GM18858 (cell line): ENCODE results near the gene SRSF4.
"Not testable (repeated sequence)": the region's sequence is repeated elsewhere in the genome, so short reads cannot be mapped to it uniquely, and the experiment has no call there.

Experiments used
- ATAC-seq: cut with Tn5 transposase; IDR thresholded peaks from one replicate; pipeline ENCODE4 v1.9.1; 2021; ENCODE audit not compliant: unreplicated experiment

SRSF4 gene

DNA sequence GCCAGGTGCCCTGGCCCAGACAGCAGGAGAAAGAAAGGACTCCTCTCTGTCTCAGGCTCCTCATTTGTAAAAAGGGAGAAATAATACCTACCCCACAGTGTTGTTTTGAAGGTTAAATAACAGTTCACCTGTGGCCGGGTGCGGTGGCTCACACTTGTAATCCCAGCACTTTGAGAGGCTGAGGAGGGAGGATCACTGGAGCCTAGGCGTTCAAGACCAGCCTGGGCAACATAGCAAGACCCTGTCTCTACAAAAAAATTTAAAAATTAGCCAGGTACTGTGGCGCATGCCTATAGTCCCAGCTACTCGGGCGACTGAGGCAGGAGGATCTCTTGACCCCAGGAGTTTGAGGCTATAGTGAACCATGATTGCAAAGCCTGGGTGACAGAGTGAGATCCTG is 55.5 kb downstream of the SRSF4 start:
- no peak for ATAC-seq

DNA sequence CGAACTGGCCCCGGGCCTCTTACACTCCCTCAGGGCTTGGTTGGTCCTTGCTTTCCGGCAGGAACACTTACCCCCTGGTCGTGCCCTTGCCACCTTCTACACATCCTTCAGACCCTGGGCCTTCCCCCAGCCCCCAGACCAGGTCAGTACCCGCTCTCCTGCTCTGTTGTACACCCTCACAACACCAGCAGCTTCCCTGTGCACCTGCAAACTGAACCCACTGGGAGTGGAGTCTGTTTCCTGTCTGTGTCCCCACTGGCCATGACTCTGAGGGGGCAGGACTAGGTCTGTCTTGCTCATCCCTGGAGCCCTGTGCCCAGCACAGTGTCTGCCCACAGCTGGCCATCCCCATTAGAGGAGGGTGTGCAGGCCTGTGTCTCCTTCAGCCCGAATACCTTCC is 55.9 kb downstream of the SRSF4 start:
- no peak for ATAC-seq

DNA sequence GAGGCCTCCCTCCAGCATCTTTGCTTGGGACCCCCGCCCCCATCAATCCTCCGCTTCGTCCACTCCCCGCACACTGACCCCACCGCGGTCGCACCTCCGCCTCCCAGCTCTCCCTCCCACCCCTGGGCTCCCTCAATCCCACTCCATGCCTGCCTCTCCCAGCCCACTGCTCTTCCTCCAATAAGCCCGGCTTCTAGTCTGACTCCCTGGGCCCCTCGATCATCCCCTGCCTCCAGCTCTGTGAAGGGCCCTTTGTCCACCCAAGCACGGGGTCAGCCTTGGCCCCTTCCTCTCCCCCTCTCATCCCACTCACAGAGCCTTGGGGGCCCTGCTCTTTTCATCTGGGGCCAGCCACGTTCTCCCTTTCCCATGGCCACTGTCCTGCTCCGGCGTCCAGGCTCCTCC is 56.5 kb downstream of the SRSF4 start:
- ATAC-seq, result no peak

DNA sequence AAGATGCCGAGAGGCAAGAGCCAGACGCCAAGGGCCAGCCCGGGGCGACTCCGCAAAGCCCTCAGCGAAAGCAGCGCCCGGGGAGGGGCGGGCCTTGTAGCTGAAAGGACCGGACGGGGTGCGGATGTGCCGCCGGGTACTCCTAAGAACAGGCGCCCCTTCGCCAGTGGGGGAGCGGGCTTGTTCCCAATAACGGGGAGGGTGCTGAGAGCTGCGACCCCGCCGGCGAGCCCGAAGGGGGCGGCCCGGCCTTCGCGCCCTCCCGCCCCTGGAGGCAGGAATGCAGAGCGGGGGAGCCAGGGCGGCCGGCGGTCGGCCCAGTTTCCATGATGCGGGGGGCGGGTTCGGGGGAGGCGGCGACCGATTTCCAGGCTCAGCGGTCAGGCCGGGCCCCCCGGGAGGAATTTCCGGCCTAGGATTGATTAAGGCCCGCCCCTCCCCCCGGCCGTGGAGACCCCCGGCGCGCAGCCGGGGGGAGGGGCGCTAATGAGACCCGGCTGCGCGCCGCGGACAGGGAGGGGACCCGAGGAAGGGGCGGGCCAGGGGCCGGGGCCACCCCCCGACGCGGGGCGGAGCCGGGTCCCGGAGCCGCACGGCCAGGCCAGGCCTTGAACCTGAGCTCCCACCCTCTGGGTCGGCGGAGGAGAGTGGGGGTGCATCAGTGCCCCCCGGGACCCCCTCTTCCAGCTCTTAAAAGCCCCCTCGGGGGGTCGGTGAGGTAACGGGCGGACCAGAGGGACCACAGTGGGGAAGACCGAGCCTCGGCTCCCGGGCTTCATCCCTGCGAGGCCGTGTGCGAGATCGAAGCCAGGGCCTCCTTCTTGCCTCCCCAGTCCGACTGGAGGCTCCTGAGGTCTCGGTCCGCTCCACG is 57.1 kb downstream of the SRSF4 start:
- ATAC-seq, result no peak

DNA sequence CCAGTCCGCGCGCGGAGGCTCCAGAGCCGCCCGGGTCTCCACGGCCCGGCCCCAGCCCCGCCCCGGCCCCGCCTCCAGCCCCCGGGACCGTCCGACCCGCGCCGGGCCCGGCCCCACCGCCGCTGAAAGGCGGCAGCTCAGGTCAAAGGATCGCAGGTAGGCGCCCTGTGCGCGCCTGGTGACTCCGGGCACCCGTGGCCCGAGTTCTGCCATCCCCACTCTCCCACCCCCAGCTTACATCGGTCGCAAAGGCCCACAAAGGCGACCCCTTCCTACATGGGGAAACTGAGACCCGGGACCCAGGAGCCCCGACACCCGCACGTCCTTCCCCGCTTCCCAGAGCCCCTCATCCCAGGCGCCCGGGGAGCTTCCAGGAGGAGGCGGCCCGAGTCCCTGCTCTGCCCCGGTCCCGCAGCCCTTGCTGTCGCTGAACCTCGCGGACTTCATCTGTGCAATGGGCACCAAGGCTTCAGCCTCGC is 57.8 kb downstream of the SRSF4 start, which contains the start of gene TMEM200B:
TMEM200B (minus strand) TSS at position 17 of the 479 bp plus-strand sequence. CDS start 2,075 bp downstream, outside the sequence.
- ATAC-seq, result no peak

DNA sequence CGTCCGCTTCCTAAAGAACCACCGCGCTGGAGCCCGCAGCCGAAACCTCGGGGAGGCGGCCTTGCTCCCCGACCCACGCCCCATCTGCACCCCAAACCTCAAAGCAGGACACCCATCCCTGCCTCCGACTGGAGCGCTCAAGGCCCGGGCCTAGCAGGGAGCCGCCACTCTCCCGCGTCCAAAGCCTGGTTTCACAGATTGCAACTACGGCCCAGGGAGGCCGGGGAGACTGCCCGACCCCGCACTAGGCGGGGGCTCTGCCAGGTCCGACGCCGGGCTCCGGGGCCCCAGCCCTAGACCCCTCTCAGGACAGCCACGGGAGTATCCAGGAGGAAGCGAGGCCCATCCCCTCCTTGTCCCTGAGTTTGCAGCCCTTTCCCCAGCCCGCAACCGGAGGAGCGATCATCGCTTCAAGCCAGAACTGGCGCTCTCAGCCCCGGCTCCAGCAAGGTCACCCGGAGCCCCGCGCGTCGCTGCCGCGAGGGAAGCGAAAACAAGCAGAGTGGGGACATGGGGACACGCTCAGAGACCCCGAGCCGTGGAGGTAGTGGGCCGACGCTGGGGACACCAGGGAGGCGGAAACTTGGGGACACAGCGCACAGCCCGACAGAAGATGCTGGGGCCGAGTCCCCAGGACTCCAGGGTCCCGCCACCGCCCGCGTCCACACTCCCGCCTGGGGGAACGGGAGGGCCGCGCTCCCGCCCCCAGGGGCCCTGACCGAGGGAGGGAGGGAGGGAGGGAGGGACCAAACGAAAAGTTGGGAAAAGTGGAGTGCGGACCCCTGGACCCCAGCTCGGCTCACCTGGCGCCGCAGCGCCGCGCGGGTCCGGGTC is 58.4 kb downstream of the SRSF4 start:
- ATAC-seq, result no peak

DNA sequence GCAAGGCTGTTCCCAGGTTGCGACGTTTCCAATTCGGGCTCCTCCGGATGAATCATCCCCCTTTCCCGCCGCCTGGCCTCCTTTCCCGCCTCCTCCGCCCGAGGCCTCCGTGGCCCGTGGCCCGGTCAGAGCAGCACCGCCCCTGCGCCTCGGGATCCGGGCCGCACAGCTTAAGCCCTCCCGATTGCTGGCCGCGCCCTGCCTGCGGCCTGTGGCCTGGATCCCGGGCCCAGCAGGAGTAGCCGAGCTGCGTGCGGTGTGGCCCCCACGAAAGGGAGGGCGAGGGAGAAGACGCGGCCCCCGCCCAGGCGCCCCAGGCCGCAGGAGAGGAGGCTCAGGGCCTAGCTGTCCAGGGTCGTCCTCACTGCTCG is 59.0 kb downstream of the SRSF4 start:
- no peak for ATAC-seq

DNA sequence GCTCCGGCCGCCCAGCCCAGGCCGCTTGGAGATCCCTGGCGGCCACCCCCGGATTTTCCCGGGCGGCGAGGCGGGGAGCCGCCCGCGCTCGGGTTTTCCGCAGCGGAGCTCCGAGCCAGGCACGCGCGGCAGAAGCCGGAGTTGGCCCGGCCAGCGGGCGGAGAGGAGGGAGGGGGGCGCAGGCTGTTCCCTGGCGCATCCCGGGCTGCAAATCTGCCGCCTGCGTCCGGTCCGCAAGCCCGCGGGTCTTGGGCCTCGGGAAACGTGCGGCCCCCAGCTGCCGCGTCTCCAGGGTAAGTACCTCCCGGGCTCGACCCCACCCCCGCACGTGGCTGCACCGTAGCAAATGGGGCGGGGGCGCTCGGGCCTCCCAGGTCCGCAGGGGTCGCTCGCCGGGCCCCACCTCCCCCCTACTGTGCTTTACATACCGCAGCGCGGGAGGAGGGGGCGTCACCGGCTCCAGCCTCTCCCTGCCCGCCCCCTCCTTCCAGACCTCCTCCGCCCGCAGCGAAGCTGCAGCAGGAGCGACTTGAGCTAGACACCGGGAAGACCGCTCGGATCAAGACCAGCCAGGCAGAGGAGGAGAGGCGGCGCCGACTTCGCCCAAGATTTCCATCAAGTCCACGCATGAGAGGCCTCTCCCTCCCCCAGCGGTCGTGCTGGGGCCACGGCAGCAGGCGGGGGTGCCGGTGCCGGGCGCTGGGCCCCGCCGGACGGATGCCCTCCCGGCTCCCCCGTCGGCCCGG is 59.6 kb downstream of the SRSF4 start:
- no peak for ATAC-seq

DNA sequence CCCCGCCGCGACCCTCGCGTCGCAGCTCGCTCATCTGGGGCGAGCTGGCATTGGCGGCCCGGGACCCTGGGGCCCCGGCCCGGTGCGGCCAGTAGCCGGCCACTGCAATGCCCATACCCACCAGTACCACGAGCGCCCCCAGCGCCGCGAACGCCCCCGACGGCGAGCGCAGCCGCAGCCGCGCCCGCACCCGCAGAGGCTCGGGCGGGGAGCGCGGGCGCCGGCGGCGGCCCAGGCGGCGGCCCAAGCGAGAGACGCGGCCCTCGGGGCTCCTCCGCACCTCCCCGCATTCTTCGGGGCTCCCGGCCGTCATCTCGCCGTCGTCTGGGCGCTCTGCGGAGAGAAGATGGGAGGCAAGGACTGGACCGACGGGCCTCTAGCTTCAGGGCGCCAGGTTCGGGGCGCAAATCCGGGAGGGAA is 60.2 kb downstream of the SRSF4 start:
- ATAC-seq, result no peak

DNA sequence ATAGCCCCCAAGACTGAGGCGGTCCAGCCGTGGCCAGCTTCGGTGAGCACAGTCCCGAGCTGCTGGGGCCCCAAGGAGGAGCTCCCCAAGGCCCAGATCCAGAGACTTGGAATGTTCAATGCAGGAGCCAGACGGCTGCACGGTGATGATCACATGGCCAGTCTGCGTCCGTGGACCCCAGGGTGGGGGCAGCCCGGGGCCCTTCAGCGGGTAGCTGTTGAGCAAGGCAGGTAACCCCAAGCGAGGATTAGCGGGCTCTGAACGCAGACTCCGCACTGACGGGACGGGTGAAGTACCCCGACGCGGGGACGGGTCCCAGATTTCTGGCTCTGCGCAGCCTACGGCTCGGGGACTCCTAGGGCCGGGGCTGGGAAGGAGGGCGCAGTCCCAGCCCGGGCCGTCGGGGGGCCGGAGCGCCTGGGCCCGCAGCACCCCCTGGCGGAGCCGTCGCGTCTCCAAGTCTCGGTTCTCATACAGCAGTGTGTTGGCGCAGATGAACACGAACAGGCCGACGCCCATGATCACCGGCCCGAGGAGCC is 60.7 kb downstream of the SRSF4 start:
- no peak for ATAC-seq

DNA sequence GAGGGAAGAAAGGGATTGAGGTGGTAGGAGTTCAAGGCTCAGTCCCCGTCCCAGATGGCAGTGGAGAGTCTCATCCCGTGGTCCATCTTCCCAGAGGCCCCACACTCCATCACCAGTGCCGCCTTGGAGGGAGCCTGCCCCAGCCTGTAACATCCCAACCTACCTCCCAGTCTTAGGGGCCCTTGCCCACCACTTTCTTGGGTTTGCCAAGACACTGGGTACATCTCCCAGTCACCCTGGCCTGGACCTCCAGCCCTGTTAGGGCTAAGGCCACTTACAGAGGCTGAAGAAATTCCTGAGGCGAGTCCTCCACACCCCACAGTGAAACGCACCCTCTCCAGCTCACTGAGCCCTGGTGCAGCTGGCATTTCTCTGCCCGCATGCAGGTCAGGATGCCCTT is 61.3 kb downstream of the SRSF4 start:
- ATAC-seq, result no peak

DNA sequence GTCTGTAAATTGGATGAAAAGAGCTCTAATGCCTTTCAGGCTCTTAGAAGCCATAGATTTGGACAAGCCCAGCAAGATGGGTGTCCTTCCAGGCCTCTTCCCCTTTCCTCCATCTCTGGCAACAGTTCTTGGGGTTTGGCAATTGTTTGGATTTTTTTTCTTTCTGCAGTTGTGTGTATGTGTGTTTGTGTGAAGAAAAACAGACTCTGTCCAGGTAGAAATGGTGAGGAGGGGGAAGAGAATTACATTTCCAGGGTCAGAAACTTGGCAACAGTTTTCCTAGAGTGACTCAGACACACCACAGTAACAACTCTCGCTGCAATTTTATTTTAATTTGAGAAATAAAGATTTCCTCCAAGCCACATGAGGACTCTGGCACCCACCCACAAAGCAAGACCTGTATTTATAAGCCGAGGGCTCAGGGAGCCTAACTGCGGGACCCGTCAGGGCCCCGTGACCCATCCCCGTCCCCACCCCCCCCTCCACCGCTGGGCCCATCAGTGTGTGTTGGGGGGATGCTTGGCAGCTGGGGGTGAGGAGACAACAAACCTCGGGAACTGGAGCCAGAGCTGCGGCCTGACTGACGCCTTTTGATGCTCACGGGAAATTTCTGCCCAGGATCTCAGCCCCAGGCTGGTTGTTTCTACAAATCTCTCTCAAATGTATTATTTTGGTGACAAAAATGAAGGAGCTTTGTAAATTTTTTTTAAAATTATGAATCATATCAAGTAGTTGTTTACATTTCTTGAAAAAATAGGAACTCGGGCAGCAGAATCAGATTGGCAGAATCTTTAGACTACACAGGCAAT is 62.4 kb downstream of the SRSF4 start:
- ATAC-seq, result no peak

DNA sequence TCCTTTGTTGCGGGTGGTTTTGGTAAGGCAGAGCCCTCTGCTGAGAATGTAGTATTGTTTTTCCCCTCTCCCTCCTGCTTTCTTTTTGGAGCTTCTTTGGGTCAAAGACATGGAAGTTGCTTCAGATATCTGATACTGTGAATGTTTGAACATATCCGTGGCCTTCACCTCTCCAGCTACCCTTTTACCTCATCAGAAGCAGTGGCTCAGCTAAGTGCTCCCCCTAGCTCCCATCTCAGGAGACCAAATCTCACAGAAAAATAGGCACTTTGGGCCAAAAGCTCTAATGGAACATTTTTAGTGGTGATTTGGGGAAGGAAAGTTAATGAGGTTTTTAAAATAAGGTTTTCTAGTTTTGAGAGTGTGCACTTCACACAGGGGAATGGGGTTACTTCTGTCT is 64.3 kb downstream of the SRSF4 start:
- no peak for ATAC-seq

DNA sequence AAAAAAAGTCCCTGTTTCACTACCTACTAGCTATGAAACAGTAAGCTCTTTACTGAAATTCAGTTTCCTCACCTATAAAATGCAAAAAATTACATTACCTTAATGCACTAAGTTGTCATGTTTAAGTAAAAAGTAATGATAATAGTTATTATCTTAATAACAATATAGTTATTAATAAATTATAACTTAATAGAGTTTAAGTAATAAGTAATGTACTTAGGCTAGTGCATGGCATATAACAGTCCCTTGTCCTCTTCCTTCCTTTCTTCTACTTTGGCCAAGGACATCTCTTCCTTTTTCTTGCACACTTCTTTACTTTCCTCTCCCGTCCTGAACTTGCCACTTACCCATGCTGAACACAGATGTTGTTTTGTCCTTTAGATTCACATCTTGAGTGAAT is 67.0 kb downstream of the SRSF4 start:
- ATAC-seq, result no peak

DNA sequence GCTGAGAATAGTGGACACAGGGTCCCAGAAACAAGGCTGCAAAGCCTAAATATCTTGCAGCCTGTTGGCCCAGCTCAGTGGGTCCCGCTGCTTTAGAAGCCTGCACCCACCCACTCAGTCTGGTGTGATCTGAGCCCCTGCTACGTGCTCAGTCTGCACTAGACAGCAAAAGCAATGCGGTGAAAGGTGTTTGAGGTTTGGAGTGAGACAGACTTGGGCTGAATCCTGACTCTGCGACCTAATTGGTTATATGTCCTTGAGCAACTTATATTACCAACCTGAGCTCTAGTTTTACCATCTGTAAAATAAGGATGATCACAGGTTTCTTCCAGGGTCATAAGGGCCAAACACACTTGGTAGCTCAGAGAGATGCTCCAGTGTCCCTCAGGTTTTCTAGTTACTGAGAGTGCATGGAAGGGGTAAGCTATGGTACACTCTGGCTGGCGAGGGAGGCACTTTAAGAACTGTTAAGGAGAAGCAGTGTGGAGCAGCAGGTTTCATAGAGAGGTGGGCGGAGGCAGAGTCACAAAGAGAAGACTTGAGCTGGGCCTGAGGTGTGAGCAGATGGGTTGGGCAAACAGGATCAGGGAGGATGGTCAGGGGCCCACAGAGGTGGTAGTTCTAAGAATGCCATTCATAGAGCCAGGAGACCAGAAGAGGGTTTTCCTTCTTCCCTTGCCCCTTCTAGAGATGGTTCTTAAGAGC is 68.1 kb downstream of the SRSF4 start:
- no peak for ATAC-seq

DNA sequence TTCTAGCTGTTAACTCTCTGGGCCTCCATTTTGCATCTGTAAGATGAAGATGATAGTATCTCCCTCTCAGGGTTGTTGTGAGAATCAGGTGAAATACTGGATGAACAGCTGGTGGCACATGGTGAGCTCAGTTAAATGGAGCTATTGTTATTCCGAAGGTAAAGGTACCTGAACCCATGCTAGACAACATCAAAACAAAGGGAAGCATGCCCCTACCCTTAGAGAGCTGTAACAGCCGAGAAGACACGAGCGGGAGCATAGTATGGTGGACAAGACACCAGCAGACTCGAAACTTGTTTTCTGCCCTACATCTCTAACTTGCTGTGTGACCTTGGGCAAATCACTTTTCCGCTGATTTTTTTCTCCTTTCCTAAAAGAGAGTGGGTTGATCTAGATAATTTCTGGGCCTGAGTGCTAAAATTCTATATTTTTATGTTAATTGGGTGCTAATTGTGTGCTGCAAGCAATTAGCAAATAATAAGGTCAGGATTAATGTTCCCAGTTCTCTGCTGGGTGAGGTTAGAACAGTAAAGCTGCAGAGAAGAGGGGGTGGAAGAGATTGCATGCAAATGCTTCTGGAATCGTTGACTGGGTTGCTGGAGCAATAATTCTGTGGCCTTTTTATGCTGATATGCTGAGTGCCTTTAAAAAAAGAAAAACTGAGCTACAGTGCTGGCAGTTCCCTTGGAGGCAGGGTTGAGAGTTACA is 68.8 kb downstream of the SRSF4 start:
- ATAC-seq, result no peak

DNA sequence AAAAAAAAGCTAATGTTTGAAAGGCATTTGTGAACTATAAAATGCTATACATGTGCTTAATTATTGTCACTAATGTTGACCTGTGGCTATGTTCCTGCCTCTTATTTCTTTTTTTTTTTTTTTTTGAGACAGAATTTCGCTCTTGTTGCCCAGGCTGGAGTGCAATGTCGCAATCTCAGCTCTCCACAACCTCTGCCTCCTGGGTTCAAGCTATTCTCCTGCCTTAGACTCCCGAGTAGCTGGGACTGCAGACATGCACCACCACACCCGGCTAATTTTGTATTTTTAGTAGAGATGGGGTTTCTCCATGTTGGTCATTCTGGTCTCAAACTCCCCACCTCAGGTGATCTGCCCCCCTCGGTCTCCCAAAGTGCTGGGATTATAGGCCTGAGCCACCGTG is 73.7 kb downstream of the SRSF4 start:
- ATAC-seq, result not testable (repeated sequence)

DNA sequence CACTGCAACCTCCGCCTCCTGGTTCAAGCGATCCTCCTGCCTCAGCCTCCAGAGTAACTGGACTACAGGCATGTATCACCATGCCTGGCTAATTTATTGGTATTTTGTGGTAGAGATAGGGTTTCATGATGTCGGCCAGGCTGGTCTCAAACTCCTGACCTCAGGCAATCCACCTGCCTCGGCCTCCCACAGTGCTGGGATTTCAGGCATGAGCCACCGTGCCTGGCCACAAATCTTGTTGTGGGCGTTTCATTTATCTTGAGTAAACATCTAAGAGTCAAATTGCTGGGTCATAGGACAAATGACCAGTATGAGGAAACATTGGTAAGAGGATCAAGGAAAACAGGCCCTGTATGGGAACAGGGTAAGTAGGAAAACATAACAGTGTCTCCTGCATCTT is 75.9 kb downstream of the SRSF4 start:
- ATAC-seq, result no peak

DNA sequence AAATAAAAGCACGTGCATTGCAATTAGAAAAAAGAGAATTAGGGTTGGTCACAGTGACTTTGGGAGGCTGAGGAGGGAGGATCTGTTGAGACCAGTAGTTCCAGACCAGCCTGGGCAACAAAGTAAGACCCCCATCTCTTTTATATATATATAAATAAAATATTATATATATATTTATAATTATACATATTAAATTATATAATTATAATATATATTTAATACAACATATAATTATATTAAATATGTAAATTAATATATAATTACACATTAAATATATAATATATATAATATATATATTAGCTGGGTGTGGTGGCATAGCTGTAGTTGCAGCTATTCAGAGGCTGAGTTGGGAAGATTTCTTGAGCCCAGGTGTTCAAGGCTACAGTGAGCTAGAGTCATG is 81.2 kb downstream of the SRSF4 start:
- ATAC-seq, result no peak
